Left ventricle myocardium superior (tissue), 1 donor: ENCODE measurements around the gene TAF5L. TPM values are rescaled to one million over a fixed set of nuclear protein-coding genes. Genes with fewer than 3 reads are reported as not detected.
"Not testable (repeated sequence)": the region's sequence is repeated elsewhere in the genome, so short reads cannot be mapped to it uniquely, and the experiment has no call there.

Experiments used
- ATAC-seq: fragments of 200-7000 bp; cut with Tn5 transposase; one replicate; pipeline ENCODE4 v1.9.1; 2020; ENCODE audit warnings: mild to moderate bottlenecking, moderate library complexity
- DNase-seq: peaks from one replicate; pipeline ENCODE4 v3.0.0-alpha.2; 2020
- intact Hi-C: fragments of 100-400 bp; cut with micrococcal nuclease; formaldehyde crosslinking; loops from one replicate; pipeline ENCODE4 v1.11.0; 2022
- total RNA-seq: library from RNA; stranded (reverse); fragmentation: NEBNext Ultra II Directional; extraction: Animal tissue kit (Norgen Biotek cat#: 25700); gene quantifications from one replicate; pipeline ENCODE4 v1.2.1, GENCODE V29; 2021
- donor health status: DM: no; HTN: yes; CAD: no; lungs with severe emphysema.

The TAF5L gene
- total RNA-seq, 1 donor from 2014 or later, result 10.0 TPM

- intact Hi-C loops, result no loop called here
- ATAC-seq (no peak), DNase-seq (no peak)
Observed at GRCh38 chr1:229645324-229645993, 19.5 kb upstream of the TAF5L start.

GRCh38 chr1:229643996-229644745 lies 18.2 kb upstream of the TAF5L start:
- ATAC-seq, result no peak
- intact Hi-C loops, result no loop called here
- DNase-seq, result no peak

GRCh38 chr1:229642970-229643369 lies 17.0 kb upstream of the TAF5L start:
- ATAC-seq (no peak), DNase-seq (no peak)
- intact Hi-C loops, result no loop called here

- ATAC-seq, result peak; percentile 55
- DNase-seq, result peak; percentile 35
- intact Hi-C loops, result no loop called here
Observed at GRCh38 chr1:229642376-229642775, 16.5 kb upstream of the TAF5L start.

GRCh38 chr1:229641306-229641705 lies 15.4 kb upstream of the TAF5L start:
- peak; percentile 70 for ATAC-seq
- intact Hi-C loops, result no loop called here

GRCh38 chr1:229640455-229640854 lies 14.5 kb upstream of the TAF5L start:
- ATAC-seq, result peak; percentile 30
- no peak for DNase-seq
- intact Hi-C loops, result no loop called here

More at GRCh38 chr1:229641306-229641705, 15.4 kb upstream of the TAF5L start:
- DNase-seq, result no peak

GRCh38 chr1:229637746-229638145 lies 11.8 kb upstream of the TAF5L start:
- ATAC-seq, result no peak
- intact Hi-C loops, result no loop called here
- no peak for DNase-seq

GRCh38 chr1:229636042-229636441 lies 10.1 kb upstream of the TAF5L start:
- intact Hi-C loops, result no loop called here
- ATAC-seq (peak; percentile 72), DNase-seq (no peak)

- intact Hi-C loops, result no loop called here
- ATAC-seq (no peak), DNase-seq (no peak)
Observed at GRCh38 chr1:229631966-229632365, 6.0 kb upstream of the TAF5L start.

GRCh38 chr1:229631148-229631547 lies 5.2 kb upstream of the TAF5L start:
- ATAC-seq (no peak), DNase-seq (no peak)
- intact Hi-C loops, result no loop called here

GRCh38 chr1:229629261-229629660 lies 3.3 kb upstream of the TAF5L start:
- DNase-seq, result no peak
- no peak for ATAC-seq
- intact Hi-C loops, result loop anchor here (10.0 kb wide), 1 partner anchor 74 kb away; the partner anchor contains the start of gene ABCB10

- intact Hi-C loops, result loop anchor here (10.0 kb wide), 1 partner anchor 72 kb away; the partner anchor contains the start of gene ABCB10
- no peak for DNase-seq
- ATAC-seq, result no peak
Observed at GRCh38 chr1:229627003-229627402, 1.1 kb upstream of the TAF5L start.

GRCh38 chr1:229625071-229625914 lies 629 bp downstream of the TAF5L start:
- DNase-seq, result peak; percentile 67
- peak; percentile 46 for ATAC-seq
- intact Hi-C loops, result loop anchor here (10.0 kb wide), 1 partner anchor 70 kb away; the partner anchor contains the start of gene ABCB10

GRCh38 chr1:229624521-229625070 lies 1.3 kb downstream of the TAF5L start:
- DNase-seq (no peak), ATAC-seq (no peak)
- intact Hi-C loops, result loop anchor here (10.0 kb wide), 1 partner anchor 70 kb away; the partner anchor contains the start of gene ABCB10

GRCh38 chr1:229623838-229624237 lies 2.1 kb downstream of the TAF5L start:
- no peak for DNase-seq
- ATAC-seq, result no peak
- intact Hi-C loops, result loop anchor here (10.0 kb wide), 1 partner anchor 69 kb away; the partner anchor contains the start of gene ABCB10

GRCh38 chr1:229623225-229623624 lies 2.7 kb downstream of the TAF5L start:
- intact Hi-C loops, result loop anchor here (10.0 kb wide), 1 partner anchor 68 kb away; the partner anchor contains the start of gene ABCB10
- DNase-seq, result no peak
- ATAC-seq, result no peak

- intact Hi-C loops, result loop anchor here (10.0 kb wide), 1 partner anchor 68 kb away; the partner anchor contains the start of gene ABCB10
- not testable (repeated sequence) for ATAC-seq, DNase-seq
Observed at GRCh38 chr1:229622641-229623120, 3.2 kb downstream of the TAF5L start.

GRCh38 chr1:229621663-229622062 lies 4.3 kb downstream of the TAF5L start:
- ATAC-seq (no peak), DNase-seq (no peak)
- intact Hi-C loops, result loop anchor here (10.0 kb wide), 1 partner anchor 67 kb away; the partner anchor contains the start of gene ABCB10

GRCh38 chr1:229620876-229621275 lies 5.0 kb downstream of the TAF5L start:
- intact Hi-C loops, result loop anchor here (10.0 kb wide), 1 partner anchor 66 kb away; the partner anchor contains the start of gene ABCB10
- peak; percentile 28 for ATAC-seq

More at GRCh38 chr1:229620876-229621275, 5.0 kb downstream of the TAF5L start:
- no peak for DNase-seq
